ENCODE data around the gene PIGS.

Gene PIGS

DNA sequence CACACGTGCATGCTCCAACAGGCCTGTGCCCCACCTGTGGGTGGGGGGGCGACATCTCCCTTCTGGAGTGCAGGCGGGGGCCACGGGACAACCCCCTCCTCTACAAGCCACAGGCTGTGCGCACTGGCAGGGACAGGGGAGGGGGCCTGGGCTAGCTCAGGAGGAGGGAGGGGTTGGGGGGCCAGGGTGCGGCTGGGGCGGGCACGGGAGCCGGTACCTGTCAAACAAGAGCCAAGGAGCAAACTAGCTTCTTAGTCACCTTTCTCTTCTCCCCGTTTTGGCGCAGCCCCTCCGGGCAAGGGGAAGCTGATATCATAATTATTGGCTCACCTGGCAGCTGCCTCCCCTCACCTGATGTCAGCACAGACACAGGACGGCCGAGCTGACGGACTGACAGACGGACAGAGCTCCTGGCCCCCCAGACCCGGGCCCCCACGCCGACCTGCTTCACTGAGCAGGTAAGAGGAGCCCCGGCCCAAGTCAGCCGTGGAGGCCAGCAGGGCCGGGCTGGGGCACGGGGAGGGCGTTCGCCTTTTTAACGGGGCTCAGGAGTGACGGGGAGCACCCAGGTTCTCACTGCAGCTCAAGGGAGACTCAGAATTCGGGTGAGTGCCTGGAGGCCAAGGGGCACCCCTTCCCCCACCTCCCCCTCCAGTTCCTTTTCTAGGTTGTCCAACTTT is 65.2 kb downstream of the PIGS start, which contains the start of gene FOXN1:
FOXN1 (plus strand) TSS at position 363 of the 680 bp plus-strand sequence. CDS start 17,622 bp downstream, outside the sequence.
- no peak for DNase-seq

DNA sequence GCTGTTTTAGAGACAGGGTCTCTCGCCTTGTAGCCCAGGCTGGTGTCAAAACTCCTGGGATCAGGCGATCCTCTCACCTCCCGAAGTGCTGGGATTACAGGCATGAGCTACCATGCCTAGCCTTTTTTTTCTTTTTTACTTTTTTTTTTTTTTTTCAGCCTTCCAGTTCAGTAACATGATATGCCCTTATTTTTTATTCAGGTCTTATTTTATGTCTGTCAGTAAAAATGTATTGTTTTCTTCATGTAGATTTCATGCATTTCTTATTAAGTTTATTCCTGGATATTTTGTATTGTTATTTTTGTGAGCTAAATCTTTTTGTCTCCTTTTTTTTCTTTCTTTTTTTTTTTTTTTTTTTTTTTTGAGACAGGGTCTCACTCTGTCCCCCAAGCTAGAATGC is 67.9 kb downstream of the PIGS start:
- no peak for DNase-seq

Measured in cortex of kidney (tissue), 1 donor.